Measurements from ENCODE around the gene LRGUK.

GRCh38 chr7:134155871-134156270, 28.7 kb downstream of the LRGUK start:
- no peak for TF ChIP-seq FOSL1 (IDR thresholded peaks at IDR 0.05; ENCODE audit: insufficient read depth, low read depth, low read length)
- no peak for TF ChIP-seq CTCF (IDR thresholded peaks at IDR 0.05; ENCODE audit: control extremely low read depth in 1 of 3, insufficient read depth in 1 of 3, low read depth in 1 of 3, low read length in 3 of 3)
- TF ChIP-seq POLR2A (IDR thresholded peaks at IDR 0.05; ENCODE audit: control extremely low read depth in 1 of 2, low read depth in 2 of 2, low read length in 2 of 2), result no peak
